ES-I3 (cell line): ENCODE data around the gene LCN10.

ENCODE experiments used
- H3K36me3 ChIP-seq: 2 replicates; pipeline ENCODE4 v1.6.1; 2013; ENCODE audit warnings: mild to moderate bottlenecking, low read length, control low read depth, moderate library complexity; ENCODE audit not compliant: insufficient read depth
- H3K4me1 ChIP-seq: 2 replicates; pipeline ENCODE4 v1.6.1; 2013; ENCODE audit warnings: mild to moderate bottlenecking, control low read depth, low read length; ENCODE audit not compliant: insufficient read depth
- H3K9ac ChIP-seq: 2 replicates; pipeline ENCODE4 v1.6.1; 2013; ENCODE audit warnings: low read depth, mild to moderate bottlenecking, low read length, moderate library complexity
- H3K9me3 ChIP-seq: 2 replicates; pipeline ENCODE4 v1.6.1; 2013; ENCODE audit warnings: mild to moderate bottlenecking, low read length, moderate library complexity; ENCODE audit not compliant: control insufficient read depth, insufficient read depth

The LCN10 gene

GRCh38 chr9:136694163-136694871 is 48.4 kb downstream of the LCN10 start:
- Histone ChIP-seq H3K4me1 (no peaks in the 10 kb centered on the region; the same call in 1 of the 2 replicates), H3K9me3 (no peaks in the 10 kb centered on the region), H3K36me3 (no peaks in the 10 kb centered on the region), H3K9ac (no peak overlapping the region)

- Histone ChIP-seq H3K9ac (no peak overlapping the region), H3K9me3 (no peaks in the 10 kb centered on the region), H3K4me1 (no peaks in the 10 kb centered on the region; the same call in 1 of the 2 replicates), H3K36me3 (no peaks in the 10 kb centered on the region)
Observed at GRCh38 chr9:136693490-136694162, 49.1 kb downstream of the LCN10 start.

- Histone ChIP-seq H3K9me3 (no peaks in the 10 kb centered on the region), H3K36me3 (no peaks in the 10 kb centered on the region), H3K4me1 (no peaks in the 10 kb centered on the region; the same call in 1 of the 2 replicates), H3K9ac (no peak overlapping the region)
Observed at GRCh38 chr9:136693135-136693489, 49.6 kb downstream of the LCN10 start.

DNA sequence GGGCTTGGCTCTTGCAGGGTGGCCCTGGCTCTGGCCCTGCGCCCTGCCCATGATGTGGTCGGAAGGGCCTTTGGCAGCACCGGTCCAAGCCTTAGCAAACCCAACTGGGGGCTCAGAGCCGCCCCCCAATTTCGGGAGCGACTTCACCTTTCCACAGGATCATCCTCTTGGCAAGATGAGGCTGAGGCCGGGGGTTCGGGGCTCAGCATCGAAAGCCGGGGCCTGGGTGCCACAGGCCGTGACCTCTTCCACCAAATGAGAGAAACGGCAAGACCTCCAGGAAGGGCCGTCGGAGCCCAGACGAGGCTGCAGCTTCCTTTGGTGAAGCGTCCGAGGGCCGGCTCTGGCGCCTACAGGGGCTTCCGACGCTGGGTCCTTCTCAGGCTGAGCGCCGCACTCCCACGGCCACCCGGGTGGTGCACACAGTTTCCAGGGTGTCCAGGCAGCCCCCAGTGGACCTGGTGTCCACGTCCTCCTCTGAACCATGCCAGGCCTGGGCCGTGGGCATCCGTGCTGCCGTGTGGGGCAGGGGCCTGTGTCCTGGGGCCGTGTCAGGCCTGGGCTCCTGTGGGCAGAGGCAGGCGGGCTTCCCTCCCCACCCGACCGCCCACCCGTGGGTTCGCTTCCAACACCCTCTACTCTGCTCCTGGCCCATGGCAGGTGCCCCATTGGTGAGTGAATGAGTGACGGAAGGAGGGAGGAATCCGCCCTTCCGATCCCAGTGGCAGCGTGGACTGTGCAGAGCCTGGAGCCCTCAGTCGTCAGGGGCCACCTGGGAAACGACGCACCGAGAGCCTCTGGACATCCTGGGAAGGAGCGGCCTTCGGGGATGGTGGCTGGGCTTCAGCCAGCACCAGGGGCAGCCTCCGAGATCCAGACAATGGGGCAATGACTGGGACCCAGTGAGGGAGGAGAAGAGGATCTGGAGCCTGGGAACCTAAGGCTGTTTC is 50.3 kb downstream of the LCN10 start:
- Histone ChIP-seq H3K36me3 (no peaks in the 10 kb centered on the region), H3K4me1 (no peaks in the 10 kb centered on the region; the same call in 1 of the 2 replicates), H3K9me3 (no peaks in the 10 kb centered on the region), H3K9ac (no peak overlapping the region)

- no peaks in the 10 kb centered on the region for H3K36me3 ChIP-seq
- no peak overlapping the region for H3K9ac ChIP-seq
- H3K4me1 ChIP-seq: no peaks in the 10 kb centered on the region; the same call in 1 of the 2 replicates
- no peaks in the 10 kb centered on the region for H3K9me3 ChIP-seq
Observed at GRCh38 chr9:136691316-136692184, 51.2 kb downstream of the LCN10 start.

DNA sequence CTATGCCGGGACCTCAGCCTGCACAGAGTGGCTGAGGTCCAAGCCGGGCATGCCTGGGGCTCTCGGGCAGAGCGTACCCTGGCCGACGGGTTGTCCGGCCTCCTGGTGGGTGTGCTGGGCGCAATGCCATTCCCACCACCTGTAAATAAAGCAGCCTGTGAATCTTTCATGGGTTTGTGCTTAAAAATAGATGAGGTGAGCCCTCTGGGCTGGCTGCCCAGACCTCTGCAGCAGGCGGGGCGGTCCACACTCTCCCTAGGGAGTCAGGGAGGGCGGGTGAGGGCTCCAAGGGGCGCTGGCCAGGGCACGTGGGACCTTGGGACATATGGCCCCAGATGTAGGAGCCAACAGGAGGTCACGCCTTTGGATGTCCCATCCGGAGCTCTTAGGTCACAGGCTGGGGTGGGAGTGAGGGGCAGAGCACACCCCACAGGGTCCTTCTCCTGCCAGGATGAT is 51.9 kb downstream of the LCN10 start:
- H3K4me1 ChIP-seq: peaks cover under 1% of the 10 kb centered on the region; the same call in 1 of the 2 replicates
- H3K9me3 ChIP-seq: no peaks in the 10 kb centered on the region
- H3K9ac ChIP-seq: no peak overlapping the region
- no peaks in the 10 kb centered on the region for H3K36me3 ChIP-seq

DNA sequence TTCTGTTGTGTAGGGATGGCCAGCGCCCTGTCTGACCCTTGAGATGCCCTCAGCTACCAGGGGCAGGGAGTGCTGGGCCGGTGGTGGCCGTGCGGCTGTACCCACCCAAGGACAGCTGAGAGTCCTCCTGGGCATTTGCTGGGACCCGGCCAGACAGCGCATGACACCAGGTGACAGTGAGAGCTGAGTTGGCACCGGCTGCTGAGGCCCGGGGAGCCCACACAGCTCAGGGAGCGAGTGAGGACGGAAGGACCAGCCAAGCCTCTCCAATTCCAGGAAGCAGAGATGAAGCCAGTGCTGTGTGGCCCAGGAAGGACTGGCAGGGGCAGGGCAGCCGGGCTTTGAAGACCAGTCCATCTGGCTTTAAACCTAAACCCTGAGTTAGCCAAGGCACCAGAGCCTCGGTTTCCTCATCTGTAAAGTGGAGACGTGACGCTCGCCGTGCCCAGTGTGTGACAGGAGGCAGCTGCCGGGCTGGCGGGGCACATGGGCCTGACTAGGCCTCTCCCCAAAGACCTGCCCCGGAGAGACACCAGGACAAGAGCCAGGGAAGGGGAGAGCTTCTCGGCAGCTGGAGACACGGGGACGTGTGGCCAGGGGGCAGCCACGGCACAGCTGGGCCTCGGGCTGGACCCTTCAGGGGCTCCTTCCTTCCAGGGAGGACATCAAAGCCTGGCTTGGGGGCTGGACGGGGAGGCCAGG is 52.5 kb downstream of the LCN10 start:
- no peaks in the 10 kb centered on the region for H3K9me3 ChIP-seq
- no peaks in the 10 kb centered on the region for H3K36me3 ChIP-seq
- no peak overlapping the region for H3K9ac ChIP-seq
- peaks cover 3% of the 10 kb centered on the region; the same call in 1 of the 2 replicates for H3K4me1 ChIP-seq

- Histone ChIP-seq H3K9ac (no peak overlapping the region), H3K9me3 (no peaks in the 10 kb centered on the region), H3K4me1 (peaks cover 3% of the 10 kb centered on the region; the same call in 1 of the 2 replicates), H3K36me3 (no peaks in the 10 kb centered on the region)
Observed at GRCh38 chr9:136689108-136689460, 53.7 kb downstream of the LCN10 start.

GRCh38 chr9:136688274-136689107 is 54.2 kb downstream of the LCN10 start:
- no peak overlapping the region; the same call in 1 of the 2 replicates for H3K9ac ChIP-seq
- H3K36me3 ChIP-seq: no peaks in the 10 kb centered on the region
- peaks cover 5% of the 10 kb centered on the region; the same call in 1 of the 2 replicates for H3K4me1 ChIP-seq
- no peaks in the 10 kb centered on the region for H3K9me3 ChIP-seq
